Measurements from ENCODE around the gene MBD3L2B.

DNA sequence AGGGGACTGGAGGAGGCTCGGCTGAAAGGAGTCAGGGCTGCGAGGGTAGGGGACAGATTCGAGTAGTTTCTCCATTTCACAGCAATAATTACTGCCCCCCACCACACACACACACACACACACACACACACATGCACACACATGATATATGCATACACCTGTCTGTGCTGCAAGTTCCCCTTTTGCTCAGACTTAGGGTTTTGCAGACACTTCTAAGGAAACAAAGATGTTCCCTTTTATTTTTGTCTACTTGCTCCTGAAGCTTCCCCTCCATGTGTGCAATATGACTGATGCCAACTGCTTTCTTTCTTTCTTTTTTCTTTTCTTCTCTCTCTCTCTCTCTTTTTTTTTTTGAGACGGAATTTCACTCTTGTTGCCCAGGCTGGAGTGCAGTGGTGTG, 13.4 kb downstream of the MBD3L2B start:
- TF ChIP-seq, protein P1, sequence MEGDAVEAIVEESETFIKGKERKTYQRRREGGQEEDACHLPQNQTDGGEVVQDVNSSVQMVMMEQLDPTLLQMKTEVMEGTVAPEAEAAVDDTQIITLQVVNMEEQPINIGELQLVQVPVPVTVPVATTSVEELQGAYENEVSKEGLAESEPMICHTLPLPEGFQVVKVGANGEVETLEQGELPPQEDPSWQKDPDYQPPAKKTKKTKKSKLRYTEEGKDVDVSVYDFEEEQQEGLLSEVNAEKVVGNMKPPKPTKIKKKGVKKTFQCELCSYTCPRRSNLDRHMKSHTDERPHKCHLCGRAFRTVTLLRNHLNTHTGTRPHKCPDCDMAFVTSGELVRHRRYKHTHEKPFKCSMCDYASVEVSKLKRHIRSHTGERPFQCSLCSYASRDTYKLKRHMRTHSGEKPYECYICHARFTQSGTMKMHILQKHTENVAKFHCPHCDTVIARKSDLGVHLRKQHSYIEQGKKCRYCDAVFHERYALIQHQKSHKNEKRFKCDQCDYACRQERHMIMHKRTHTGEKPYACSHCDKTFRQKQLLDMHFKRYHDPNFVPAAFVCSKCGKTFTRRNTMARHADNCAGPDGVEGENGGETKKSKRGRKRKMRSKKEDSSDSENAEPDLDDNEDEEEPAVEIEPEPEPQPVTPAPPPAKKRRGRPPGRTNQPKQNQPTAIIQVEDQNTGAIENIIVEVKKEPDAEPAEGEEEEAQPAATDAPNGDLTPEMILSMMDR (IDR thresholded peaks at IDR 0.05): no peak
- TF ChIP-seq SMC3 (IDR thresholded peaks at IDR 0.05; ENCODE audit: low read depth, low read length): no peak
- TF ChIP-seq TCF12 (IDR thresholded peaks at IDR 0.05): no peak
- TF ChIP-seq, protein P2, sequence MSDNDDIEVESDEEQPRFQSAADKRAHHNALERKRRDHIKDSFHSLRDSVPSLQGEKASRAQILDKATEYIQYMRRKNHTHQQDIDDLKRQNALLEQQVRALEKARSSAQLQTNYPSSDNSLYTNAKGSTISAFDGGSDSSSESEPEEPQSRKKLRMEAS (IDR thresholded peaks at IDR 0.05; ENCODE audit: low read depth): no peak
- TF ChIP-seq, protein P3, sequence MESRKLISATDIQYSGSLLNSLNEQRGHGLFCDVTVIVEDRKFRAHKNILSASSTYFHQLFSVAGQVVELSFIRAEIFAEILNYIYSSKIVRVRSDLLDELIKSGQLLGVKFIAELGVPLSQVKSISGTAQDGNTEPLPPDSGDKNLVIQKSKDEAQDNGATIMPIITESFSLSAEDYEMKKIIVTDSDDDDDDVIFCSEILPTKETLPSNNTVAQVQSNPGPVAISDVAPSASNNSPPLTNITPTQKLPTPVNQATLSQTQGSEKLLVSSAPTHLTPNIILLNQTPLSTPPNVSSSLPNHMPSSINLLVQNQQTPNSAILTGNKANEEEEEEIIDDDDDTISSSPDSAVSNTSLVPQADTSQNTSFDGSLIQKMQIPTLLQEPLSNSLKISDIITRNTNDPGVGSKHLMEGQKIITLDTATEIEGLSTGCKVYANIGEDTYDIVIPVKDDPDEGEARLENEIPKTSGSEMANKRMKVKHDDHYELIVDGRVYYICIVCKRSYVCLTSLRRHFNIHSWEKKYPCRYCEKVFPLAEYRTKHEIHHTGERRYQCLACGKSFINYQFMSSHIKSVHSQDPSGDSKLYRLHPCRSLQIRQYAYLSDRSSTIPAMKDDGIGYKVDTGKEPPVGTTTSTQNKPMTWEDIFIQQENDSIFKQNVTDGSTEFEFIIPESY (IDR thresholded peaks at IDR 0.05; ENCODE audit: borderline replicate concordance, low read depth): no peak
- no peak for TF ChIP-seq CHD2 (IDR thresholded peaks at IDR 0.05; ENCODE audit: low read length, partially characterized antibody)
- TF ChIP-seq JUND (IDR thresholded peaks at IDR 0.05): no peak
- TF ChIP-seq YY1 (IDR thresholded peaks at IDR 0.05; ENCODE audit: low read depth): no peak
- TF ChIP-seq, protein P4, sequence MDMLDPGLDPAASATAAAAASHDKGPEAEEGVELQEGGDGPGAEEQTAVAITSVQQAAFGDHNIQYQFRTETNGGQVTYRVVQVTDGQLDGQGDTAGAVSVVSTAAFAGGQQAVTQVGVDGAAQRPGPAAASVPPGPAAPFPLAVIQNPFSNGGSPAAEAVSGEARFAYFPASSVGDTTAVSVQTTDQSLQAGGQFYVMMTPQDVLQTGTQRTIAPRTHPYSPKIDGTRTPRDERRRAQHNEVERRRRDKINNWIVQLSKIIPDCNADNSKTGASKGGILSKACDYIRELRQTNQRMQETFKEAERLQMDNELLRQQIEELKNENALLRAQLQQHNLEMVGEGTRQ (IDR thresholded peaks at IDR 0.05; ENCODE audit: borderline replicate concordance, low read depth, low read length): no peak
- no peak for TF ChIP-seq EZH2phosphoT487 (IDR thresholded peaks at IDR 0.05; ENCODE audit: borderline replicate concordance, low read depth)
- no peak for TF ChIP-seq TAF1 (IDR thresholded peaks at IDR 0.05; ENCODE audit: borderline replicate concordance, low read depth, low read length)
- TF ChIP-seq, protein P5, sequence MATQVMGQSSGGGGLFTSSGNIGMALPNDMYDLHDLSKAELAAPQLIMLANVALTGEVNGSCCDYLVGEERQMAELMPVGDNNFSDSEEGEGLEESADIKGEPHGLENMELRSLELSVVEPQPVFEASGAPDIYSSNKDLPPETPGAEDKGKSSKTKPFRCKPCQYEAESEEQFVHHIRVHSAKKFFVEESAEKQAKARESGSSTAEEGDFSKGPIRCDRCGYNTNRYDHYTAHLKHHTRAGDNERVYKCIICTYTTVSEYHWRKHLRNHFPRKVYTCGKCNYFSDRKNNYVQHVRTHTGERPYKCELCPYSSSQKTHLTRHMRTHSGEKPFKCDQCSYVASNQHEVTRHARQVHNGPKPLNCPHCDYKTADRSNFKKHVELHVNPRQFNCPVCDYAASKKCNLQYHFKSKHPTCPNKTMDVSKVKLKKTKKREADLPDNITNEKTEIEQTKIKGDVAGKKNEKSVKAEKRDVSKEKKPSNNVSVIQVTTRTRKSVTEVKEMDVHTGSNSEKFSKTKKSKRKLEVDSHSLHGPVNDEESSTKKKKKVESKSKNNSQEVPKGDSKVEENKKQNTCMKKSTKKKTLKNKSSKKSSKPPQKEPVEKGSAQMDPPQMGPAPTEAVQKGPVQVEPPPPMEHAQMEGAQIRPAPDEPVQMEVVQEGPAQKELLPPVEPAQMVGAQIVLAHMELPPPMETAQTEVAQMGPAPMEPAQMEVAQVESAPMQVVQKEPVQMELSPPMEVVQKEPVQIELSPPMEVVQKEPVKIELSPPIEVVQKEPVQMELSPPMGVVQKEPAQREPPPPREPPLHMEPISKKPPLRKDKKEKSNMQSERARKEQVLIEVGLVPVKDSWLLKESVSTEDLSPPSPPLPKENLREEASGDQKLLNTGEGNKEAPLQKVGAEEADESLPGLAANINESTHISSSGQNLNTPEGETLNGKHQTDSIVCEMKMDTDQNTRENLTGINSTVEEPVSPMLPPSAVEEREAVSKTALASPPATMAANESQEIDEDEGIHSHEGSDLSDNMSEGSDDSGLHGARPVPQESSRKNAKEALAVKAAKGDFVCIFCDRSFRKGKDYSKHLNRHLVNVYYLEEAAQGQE (IDR thresholded peaks at IDR 0.05; ENCODE audit: low read depth, low read length): no peak
- TF ChIP-seq EP300 (IDR thresholded peaks at IDR 0.05; ENCODE audit: borderline replicate concordance in 1 of 2, low read depth in 1 of 2, low read length in 1 of 2): no peak
- no peak for TF ChIP-seq RAD21 (IDR thresholded peaks at IDR 0.05; ENCODE audit: low read length)

Measured in SK-N-SH (cell line).